Effector memory CD4-positive, alpha-beta T cell (primary cell): Measurements from ENCODE around the gene AHI1.
"Not testable (repeated sequence)": the region's sequence is repeated elsewhere in the genome, so short reads cannot be mapped to it uniquely, and the experiment has no call there.

Experiments
- DNase-seq, 3 donors: peaks; one replicate each; pipeline ENCODE4 v3.0.0-alpha.2; 2020
- H3K27ac ChIP-seq: 2 replicates; pipeline ENCODE4 v1.7.0; 2013; ENCODE audit warnings: mild to moderate bottlenecking, low read length, moderate library complexity; ENCODE audit not compliant: insufficient read depth, poor library complexity, severe bottlenecking
- H3K27me3 ChIP-seq: replicated peaks from 2 replicates; pipeline ENCODE4 v1.7.0; 2013; ENCODE audit warnings: mild to moderate bottlenecking, low read length; ENCODE audit not compliant: insufficient read depth, control insufficient read depth, poor library complexity, severe bottlenecking
- H3K36me3 ChIP-seq: 2 replicates; pipeline ENCODE4 v1.7.0; 2013; ENCODE audit warnings: mild to moderate bottlenecking, low read length, moderate library complexity; ENCODE audit not compliant: control insufficient read depth, insufficient read depth
- H3K4me1 ChIP-seq: 2 replicates; pipeline ENCODE4 v1.7.0; 2013; ENCODE audit warnings: low read length, mild to moderate bottlenecking; ENCODE audit not compliant: control insufficient read depth, insufficient read depth, poor library complexity, severe bottlenecking
- H3K4me3 ChIP-seq: 2 replicates; pipeline ENCODE4 v1.7.0; 2013; ENCODE audit warnings: low read length, low read depth, mild to moderate bottlenecking; ENCODE audit not compliant: insufficient read depth, poor library complexity, severe bottlenecking
- H3K9me3 ChIP-seq: 2 replicates; pipeline ENCODE4 v1.7.0; 2013; ENCODE audit warnings: mild to moderate bottlenecking, low read length, moderate library complexity; ENCODE audit not compliant: control insufficient read depth

AHI1 gene

DNA sequence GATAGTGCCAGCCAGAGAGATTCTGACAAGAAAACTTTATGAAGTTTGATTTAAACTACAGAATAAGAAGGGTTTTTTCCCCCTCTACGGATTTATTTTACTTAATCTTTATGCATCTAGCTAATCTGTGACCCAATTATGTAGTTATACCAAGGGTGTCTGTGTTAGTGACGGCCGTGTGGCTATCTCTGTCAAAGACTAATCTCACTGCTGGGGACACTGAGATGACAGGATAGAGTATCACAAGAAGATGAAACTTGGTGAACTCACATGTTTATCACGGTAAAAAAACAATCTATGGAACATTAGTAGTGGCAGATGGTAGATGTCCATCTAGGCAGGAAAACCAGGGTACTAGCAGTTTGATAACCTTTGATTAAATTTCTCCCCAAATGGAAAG, 149.7 kb downstream of the AHI1 start:
- no peak for DNase-seq
- Histone ChIP-seq H3K27ac (no peak overlapping the region), H3K4me1 (no peaks in the 10 kb centered on the region), H3K27me3 (no peaks in the 10 kb centered on the region), H3K4me3 (no peak overlapping the region), H3K9me3 (no peaks in the 10 kb centered on the region), H3K36me3 (no peaks in the 10 kb centered on the region)

DNA sequence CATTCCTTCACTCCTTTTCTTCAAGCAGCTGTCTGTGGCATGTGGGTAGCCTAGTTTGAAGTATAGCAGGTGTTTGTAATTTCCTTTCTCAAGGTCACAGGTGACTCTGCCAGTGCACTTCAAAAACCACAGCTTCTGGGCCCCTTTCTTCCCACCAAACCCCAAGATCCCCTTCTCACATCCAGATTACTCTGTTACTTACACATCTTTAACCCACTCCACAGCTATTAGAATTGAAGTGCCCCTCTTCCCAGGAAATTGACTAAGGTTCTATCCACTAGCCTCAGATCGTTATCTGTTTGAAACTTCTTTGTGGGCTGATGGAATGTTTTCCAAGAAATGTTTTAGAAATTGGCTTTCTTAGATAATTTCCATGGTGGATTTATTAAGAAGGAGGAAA, 150.8 kb downstream of the AHI1 start:
- Histone ChIP-seq H3K36me3 (no peaks in the 10 kb centered on the region), H3K9me3 (no peaks in the 10 kb centered on the region), H3K27me3 (no peaks in the 10 kb centered on the region), H3K27ac (no peak overlapping the region), H3K4me3 (no peak overlapping the region), H3K4me1 (no peaks in the 10 kb centered on the region)
- no peak for DNase-seq

DNA sequence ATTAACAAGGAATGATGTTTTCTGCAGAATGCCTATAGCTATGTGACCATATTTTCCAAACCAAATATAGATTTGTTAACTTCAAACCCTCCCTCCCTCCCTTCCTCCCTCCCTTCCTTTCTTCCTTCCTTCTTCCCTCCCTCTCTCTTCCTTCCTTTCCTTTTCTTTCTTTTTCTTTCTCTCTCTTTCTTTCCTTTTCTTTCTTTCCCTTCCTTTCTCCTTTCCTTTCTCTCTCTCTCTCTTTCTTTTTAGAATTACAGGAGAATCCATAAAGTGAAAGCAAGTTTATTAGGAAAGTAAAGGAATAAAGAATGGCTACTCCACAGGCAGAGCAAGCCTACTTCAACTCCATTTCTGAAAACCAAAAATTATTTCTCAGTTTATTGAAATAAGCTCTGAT, 153.0 kb downstream of the AHI1 start:
- H3K4me3 ChIP-seq = no peak overlapping the region
- H3K36me3 ChIP-seq = no peaks in the 10 kb centered on the region
- H3K4me1 ChIP-seq = no peaks in the 10 kb centered on the region
- H3K27me3 ChIP-seq = no peaks in the 10 kb centered on the region
- DNase-seq = no peak
- no peaks in the 10 kb centered on the region for H3K9me3 ChIP-seq
- H3K27ac ChIP-seq = no peak overlapping the region

GRCh38 chr6:135339920-135340319, 157.6 kb downstream of the AHI1 start:
- not testable (repeated sequence) for H3K9me3 ChIP-seq, H3K27ac ChIP-seq, H3K27me3 ChIP-seq, DNase-seq, H3K36me3 ChIP-seq, H3K4me3 ChIP-seq, H3K4me1 ChIP-seq

DNA sequence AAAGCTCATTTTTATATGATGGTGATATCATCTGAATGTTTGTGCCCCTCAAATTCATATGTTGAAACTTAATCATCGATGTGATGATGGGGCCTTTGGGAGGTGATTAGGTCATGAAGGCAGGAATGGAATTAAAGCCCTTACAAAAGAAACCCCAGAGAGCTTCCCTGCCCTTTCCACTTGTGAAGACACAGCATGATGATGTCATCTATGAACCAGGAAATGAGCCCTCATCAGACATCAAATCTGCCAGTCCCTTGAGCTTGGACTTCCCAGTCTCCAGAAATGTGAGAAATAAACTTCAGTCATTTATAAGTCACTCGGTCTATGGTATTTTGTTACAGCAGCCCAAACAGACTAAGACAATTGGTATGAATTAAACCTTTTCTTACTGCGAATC, 163.4 kb downstream of the AHI1 start:
- Histone ChIP-seq H3K4me3 (no peak overlapping the region), H3K9me3 (no peaks in the 10 kb centered on the region), H3K4me1 (no peaks in the 10 kb centered on the region), H3K27ac (no peak overlapping the region), H3K36me3 (no peaks in the 10 kb centered on the region), H3K27me3 (no peaks in the 10 kb centered on the region)
- no peak for DNase-seq

DNA sequence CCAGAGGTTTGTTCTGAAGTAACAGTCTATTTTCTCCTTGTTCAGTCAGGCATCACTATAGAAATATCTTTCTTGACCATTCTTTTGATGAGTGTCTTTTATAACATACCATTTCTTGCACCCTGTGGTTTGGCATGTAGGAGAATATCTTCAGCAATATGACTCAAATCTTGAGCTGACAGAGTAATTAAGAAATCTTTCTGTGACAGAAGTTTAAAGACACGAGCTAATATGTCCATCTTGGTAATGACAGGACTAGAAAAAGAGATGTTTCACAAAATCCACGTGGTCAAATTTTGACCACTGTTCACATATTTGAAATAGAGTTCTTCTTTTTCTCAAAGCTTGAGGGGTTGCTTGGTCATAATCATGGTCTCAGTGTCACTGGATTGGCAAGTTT, 166.5 kb downstream of the AHI1 start:
- H3K4me3 ChIP-seq = no peak overlapping the region
- H3K36me3 ChIP-seq = no peaks in the 10 kb centered on the region
- no peaks in the 10 kb centered on the region for H3K4me1 ChIP-seq
- no peak for DNase-seq
- H3K27ac ChIP-seq = no peak overlapping the region
- H3K27me3 ChIP-seq = no peaks in the 10 kb centered on the region
- H3K9me3 ChIP-seq = no peaks in the 10 kb centered on the region

GRCh38 chr6:135329851-135330803, 167.4 kb downstream of the AHI1 start:
- no peak for DNase-seq
- H3K4me3 ChIP-seq = no peak overlapping the region
- H3K36me3 ChIP-seq = no peaks in the 10 kb centered on the region
- H3K4me1 ChIP-seq = no peaks in the 10 kb centered on the region
- no peak overlapping the region for H3K27ac ChIP-seq
- no peaks in the 10 kb centered on the region for H3K9me3 ChIP-seq
- H3K27me3 ChIP-seq = no peaks in the 10 kb centered on the region

GRCh38 chr6:135328136-135328535, 169.4 kb downstream of the AHI1 start:
- no peaks in the 10 kb centered on the region for H3K36me3 ChIP-seq
- no peaks in the 10 kb centered on the region for H3K9me3 ChIP-seq
- H3K4me1 ChIP-seq = no peaks in the 10 kb centered on the region
- H3K27me3 ChIP-seq = no peaks in the 10 kb centered on the region
- no peak overlapping the region for H3K27ac ChIP-seq
- no peak overlapping the region for H3K4me3 ChIP-seq
- DNase-seq = no peak

DNA sequence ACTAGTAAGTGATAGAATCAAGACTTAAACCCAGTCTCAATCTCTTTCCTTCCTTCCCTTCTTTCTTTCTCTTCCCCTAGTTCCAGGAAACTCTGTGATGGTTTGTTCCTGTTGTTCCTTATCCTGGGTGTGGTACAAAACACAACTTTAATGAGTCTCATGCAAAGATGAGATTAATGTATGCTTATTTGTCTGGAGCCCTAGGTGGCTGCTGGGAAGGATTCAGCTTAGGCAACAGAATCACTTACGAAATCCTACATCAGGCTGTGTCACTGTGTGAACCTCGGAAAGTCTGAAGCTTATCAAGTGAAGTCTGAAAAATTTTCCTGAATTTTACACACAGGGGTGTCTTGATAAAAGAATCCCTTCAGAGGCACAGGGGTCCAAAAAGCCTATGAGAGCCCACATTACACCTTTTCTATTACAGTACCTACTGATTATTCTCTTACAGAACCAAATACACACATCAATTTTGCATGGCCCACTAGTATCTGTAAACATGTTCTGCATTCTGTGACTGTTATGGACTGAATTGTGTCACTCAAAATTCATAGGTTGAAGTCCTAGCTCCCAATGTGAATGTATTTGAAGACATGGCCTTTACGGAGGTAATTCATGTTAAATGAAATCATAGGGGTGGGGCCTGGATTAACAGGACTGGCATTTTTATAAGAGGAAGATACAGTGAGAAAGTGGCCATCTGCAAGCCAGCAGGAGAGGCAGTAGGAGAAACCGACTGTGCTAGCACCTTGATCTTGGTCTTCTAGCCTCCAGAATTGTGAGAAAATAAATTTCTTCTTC, 171.7 kb downstream of the AHI1 start:
- Histone ChIP-seq H3K36me3 (no peaks in the 10 kb centered on the region), H3K27ac (no peak overlapping the region), H3K27me3 (no peaks in the 10 kb centered on the region), H3K4me1 (no peaks in the 10 kb centered on the region), H3K9me3 (no peaks in the 10 kb centered on the region), H3K4me3 (no peak overlapping the region)
- no peak for DNase-seq

GRCh38 chr6:135324531-135324930, 173.0 kb downstream of the AHI1 start:
- H3K4me3 ChIP-seq = no peak overlapping the region
- DNase-seq = no peak
- H3K36me3 ChIP-seq = no peaks in the 10 kb centered on the region
- no peak overlapping the region for H3K27ac ChIP-seq
- H3K4me1 ChIP-seq = no peaks in the 10 kb centered on the region
- H3K27me3 ChIP-seq = no peaks in the 10 kb centered on the region
- H3K9me3 ChIP-seq = no peaks in the 10 kb centered on the region
